CD14-positive monocyte (primary cell): Measurements from ENCODE around the gene LEMD1. TPM values are rescaled to one million over a fixed set of nuclear protein-coding genes. Genes with fewer than 3 reads are reported as not detected.

Experiments
- DNase-seq, 3 donors: peaks; one replicate each; pipeline ENCODE4 v3.0.0-alpha.2; 2011 to 2022
- H2AFZ ChIP-seq: 2 replicates; pipeline ENCODE4 v1.6.0; 2012; ENCODE audit warnings: mild to moderate bottlenecking, low read depth, low read length, inconsistent platforms; ENCODE audit not compliant: insufficient read depth, poor library complexity, severe bottlenecking
- H3K27ac ChIP-seq, 2 donors: 1 replicate in 1 of 2; 2 replicates in 1 of 2; pipeline ENCODE4 v1.5.1; 2012 to 2013; ENCODE audit warnings: low read length in 2 of 2, control low read depth in 1 of 2, inconsistent platforms in 1 of 2, low read depth in 1 of 2, mild to moderate bottlenecking in 1 of 2
- H3K27me3 ChIP-seq, 2 donors: one replicate each; pipeline versions ENCODE4 v1.6.0 to v1.6.1; 2011 to 2013; ENCODE audit warnings: low read length in 2 of 2; ENCODE audit not compliant: control insufficient read depth in 2 of 2, insufficient read depth in 2 of 2
- H3K36me3 ChIP-seq, 2 donors: replicated peaks in 1 of 2; 1 replicate in 1 of 2; 2 replicates in 1 of 2; pipeline versions ENCODE4 v1.5.1 to v1.6.1; 2012 to 2013; ENCODE audit warnings: low read length in 2 of 2, control low read depth in 1 of 2, inconsistent platforms in 1 of 2, mild to moderate bottlenecking in 1 of 2; ENCODE audit not compliant: insufficient read depth in 2 of 2, control insufficient read depth in 1 of 2
- H3K4me1 ChIP-seq, 2 donors: 1 replicate in 1 of 2; 2 replicates in 1 of 2; pipeline versions ENCODE4 v1.5.1 to v1.6.1; 2012 to 2013; ENCODE audit warnings: low read length in 2 of 2, control low read depth in 1 of 2, inconsistent platforms in 1 of 2, mild to moderate bottlenecking in 1 of 2, moderate library complexity in 1 of 2; ENCODE audit not compliant: insufficient read depth in 2 of 2, control insufficient read depth in 1 of 2
- H3K4me2 ChIP-seq: replicated peaks from 2 replicates; pipeline ENCODE3; 2012; ENCODE audit warnings: low read length, moderate library complexity, mild to moderate bottlenecking; ENCODE audit not compliant: poor library complexity, severe bottlenecking; ENCODE audit errors: extremely low read depth
- H3K4me3 ChIP-seq, 3 experiments: fragments of 200-600 bp in 1 of 3; sonication (generic) in 1 of 3; replicated peaks in 1 of 3; 1 replicate in 2 of 3; 2 replicates in 1 of 3; pipeline ENCODE4 v1.5.1; 2011 to 2013; ENCODE audit warnings: low read length in 3 of 3, mild to moderate bottlenecking in 3 of 3, control low read depth in 2 of 3, low read depth in 2 of 3, inconsistent platforms in 1 of 3, moderate library complexity in 1 of 3
- H3K79me2 ChIP-seq: 2 replicates; pipeline ENCODE4 v1.6.0; 2012; ENCODE audit warnings: mild to moderate bottlenecking, control low read depth, inconsistent platforms, low read length, moderate library complexity; ENCODE audit not compliant: insufficient read depth
- H3K9ac ChIP-seq: 2 replicates; pipeline ENCODE4 v1.6.0; 2017; ENCODE audit warnings: low read length, mild to moderate bottlenecking; ENCODE audit not compliant: insufficient read depth, poor library complexity, severe bottlenecking
- H3K9me3 ChIP-seq, 2 donors: replicated peaks in 1 of 2; 1 replicate in 1 of 2; 2 replicates in 1 of 2; pipeline versions ENCODE4 v1.5.1 to v1.6.1; 2012 to 2013; ENCODE audit warnings: low read length in 2 of 2, control low read depth in 1 of 2; ENCODE audit not compliant: control insufficient read depth in 1 of 2, insufficient read depth in 1 of 2
- H4K20me1 ChIP-seq: 2 replicates; pipeline ENCODE4 v1.6.0; 2012; ENCODE audit warnings: mild to moderate bottlenecking, low read length, control low read depth, moderate library complexity; ENCODE audit not compliant: insufficient read depth
- H3K27ac Mint-ChIP-seq, 7 donors: one replicate each; pipeline ENCODE4 v1.8.0; 2020; ENCODE audit warnings: mild to moderate bottlenecking in 7 of 7, mixed read lengths in 7 of 7, moderate library complexity in 6 of 7, inconsistent platforms in 2 of 7
- H3K27me3 Mint-ChIP-seq, 3 donors: one replicate each; pipeline ENCODE4 v1.8.0; 2021 to 2022; ENCODE audit warnings: low read depth in 3 of 3, mild to moderate bottlenecking in 3 of 3, mixed read lengths in 3 of 3, moderate library complexity in 3 of 3, inconsistent platforms in 1 of 3
- H3K36me3 Mint-ChIP-seq, 2 donors: one replicate each; pipeline ENCODE4 v1.8.0; 2020; ENCODE audit warnings: mixed read lengths in 2 of 2, inconsistent platforms in 1 of 2, mild to moderate bottlenecking in 1 of 2
- H3K4me1 Mint-ChIP-seq: one replicate; pipeline ENCODE4 v1.8.0; 2020; ENCODE audit warnings: mild to moderate bottlenecking, mixed read lengths
- H3K4me3 Mint-ChIP-seq, 2 donors: one replicate each; pipeline ENCODE4 v1.8.0; 2020; ENCODE audit warnings: mild to moderate bottlenecking in 2 of 2, mixed read lengths in 2 of 2, moderate library complexity in 1 of 2
- H3K9me3 Mint-ChIP-seq, 7 donors: one replicate each; pipeline ENCODE4 v1.8.0; 2020 to 2022; ENCODE audit warnings: mixed read lengths in 7 of 7, mild to moderate bottlenecking in 6 of 7, moderate library complexity in 6 of 7, inconsistent platforms in 2 of 7
- CTCF ChIP-seq: fragments of 200-600 bp; IDR thresholded peaks from one replicate; pipeline ENCODE4 v1.8.0; 2022; ENCODE audit warnings: antibody characterized with exemption, mild to moderate bottlenecking
- WGBS: methylation state at CpG from one replicate; pipeline ENCODE4 v1.1.5; 2013; ENCODE audit warnings: missing lambda C conversion rate; ENCODE audit not compliant: insufficient coverage; 5-methylcytosine and 5-hydroxymethylcytosine counted together
- intact Hi-C, 2 donors: fragments of 100-400 bp; cut with micrococcal nuclease; formaldehyde crosslinking; loops; one replicate each; pipeline versions ENCODE4 v1.15.0 to v1.15.1; 2023
- polyA plus RNA-seq, 3 donors: library from polyadenylated mRNA; depleted of rRNA in 1 of 3; unstranded in 2 of 3; stranded (reverse) in 1 of 3; fragments of 300-500 nt in 2 of 3; fragments of >200 nt in 1 of 3; fragmentation: Illumina TruSeq in 2 of 3; gene quantifications; 1 replicate in 2 of 3; 2 replicates in 1 of 3; pipeline ENCODE4 v1.2.3, GENCODE V29; 2012 to 2021

LEMD1 gene
- polyA plus RNA-seq, 3 donors: not detected

DNA sequence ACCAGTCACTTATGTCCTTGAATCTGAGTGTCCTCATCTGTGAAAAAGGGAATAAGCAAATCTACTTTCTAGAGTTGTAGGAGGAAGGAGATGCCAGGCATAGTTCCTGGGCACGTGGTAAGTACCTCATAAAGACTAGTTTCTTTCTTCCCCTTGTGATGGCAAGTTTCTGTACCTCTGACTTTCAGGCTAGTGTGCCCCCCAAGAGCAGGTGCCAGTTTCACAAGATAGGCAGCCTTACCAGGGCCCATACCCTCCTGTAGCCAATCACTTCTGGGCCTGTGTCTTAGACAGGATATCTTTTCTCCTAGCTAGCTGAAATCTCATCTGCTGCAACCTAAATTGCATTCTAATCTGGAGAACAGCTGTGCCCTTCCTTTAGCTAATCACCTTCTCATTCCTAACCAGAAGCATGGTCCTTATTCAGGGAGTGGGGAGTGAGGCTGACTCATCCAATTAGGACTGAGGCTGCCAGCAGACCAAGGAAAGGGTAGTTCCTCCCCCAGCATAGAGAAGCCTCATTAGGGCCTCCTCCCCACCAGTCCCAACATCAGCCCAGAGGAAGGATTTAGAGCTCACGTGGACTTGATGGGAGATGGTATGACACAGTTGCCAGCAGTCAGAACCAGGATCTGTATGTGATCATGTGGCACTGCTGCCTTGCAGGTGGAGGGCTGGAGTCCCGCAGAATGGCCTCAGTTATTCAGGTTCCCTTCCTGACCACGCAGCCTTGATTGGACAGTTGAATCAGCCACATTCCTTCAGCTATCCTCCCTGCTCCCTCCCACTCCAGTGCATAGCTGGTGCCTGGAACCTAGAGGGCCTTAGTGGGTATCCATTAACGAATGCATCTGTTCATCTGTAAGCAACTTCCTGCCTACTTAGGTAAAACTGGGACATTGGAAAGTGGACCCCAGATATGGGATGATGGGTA, 73.0 kb downstream of the LEMD1 start:
- Histone ChIP-seq H3K27me3 (peaks cover 26 to 34% of the 10 kb centered on the region in 2 donors), H3K9ac (no peak overlapping the region), H3K79me2 (no peaks in the 10 kb centered on the region), H3K4me3 (no peak overlapping the region), H2AFZ (no peak overlapping the region), H3K4me1 (peaks cover 6 to 9% of the 10 kb centered on the region in 2 donors), H3K4me2 (no peak overlapping the region), H4K20me1 (no peaks in the 10 kb centered on the region), H3K27ac (no peak overlapping the region), H3K9me3 (peaks cover 0 to 6% of the 10 kb centered on the region in 2 donors), H3K36me3 (no peaks in the 10 kb centered on the region)
- Mint-ChIP-seq H3K27me3 (peaks cover 31 to 46% (median 32%) of the 10 kb centered on the region in 3 donors), H3K4me3 (no peak overlapping the region), H3K4me1 (peaks cover 19% of the 10 kb centered on the region), H3K36me3 (peaks cover 0 to 4% of the 10 kb centered on the region in 2 donors), H3K27ac (peak overlapping the region in 1 of 7 donors; percentile 46), H3K9me3 (peaks cover 0 to 6% (median 2%) of the 10 kb centered on the region in 7 donors)
- no peak for TF ChIP-seq CTCF
- intact Hi-C loops: no loop called here
- 69% methylated on average over 4 of the region's 5 CpGs for WGBS
- DNase-seq: no peak

DNA sequence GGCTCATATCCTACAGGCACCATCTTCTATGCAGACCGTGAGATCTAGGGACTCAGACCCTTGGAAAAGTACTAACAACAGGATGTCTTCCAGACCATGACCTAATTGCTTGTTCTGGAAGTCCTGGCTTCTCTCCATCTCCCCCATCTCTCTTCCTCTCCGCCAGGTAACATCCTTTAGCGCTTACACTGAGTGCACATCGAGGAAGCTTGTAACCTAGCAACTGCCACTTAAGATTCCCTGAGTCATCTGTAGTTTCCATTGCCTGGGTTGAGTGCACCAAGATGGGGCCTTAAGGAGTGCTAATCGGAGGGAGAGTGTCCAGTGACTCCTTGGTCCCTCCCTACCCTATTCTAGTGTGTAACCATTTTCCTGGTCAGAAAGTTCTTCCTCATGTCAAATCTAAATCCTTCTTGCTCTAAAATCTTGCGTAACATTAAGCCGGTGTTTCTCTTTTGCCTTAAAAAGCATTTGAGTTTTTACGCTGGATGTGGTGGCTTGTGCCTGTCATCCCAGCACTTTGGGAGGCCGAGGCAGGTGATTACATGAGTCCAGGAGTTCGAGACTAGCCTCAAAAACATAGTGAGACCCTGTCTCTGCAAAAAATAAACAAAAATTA, 74.8 kb downstream of the LEMD1 start:
- intact Hi-C loops: no loop called here
- Mint-ChIP-seq H3K27ac (no peak overlapping the region), H3K9me3 (peaks cover 0 to 12% (median 5%) of the 10 kb centered on the region in 7 donors), H3K4me1 (peaks cover 23% of the 10 kb centered on the region), H3K27me3 (peaks cover 44 to 63% (median 48%) of the 10 kb centered on the region in 3 donors), H3K36me3 (peaks cover 3 to 7% of the 10 kb centered on the region in 2 donors), H3K4me3 (peak overlapping the region in 1 of 2 donors; percentile 23)
- H3K9me3 ChIP-seq: peaks cover 0 to 6% of the 10 kb centered on the region in 2 donors
- no peaks in the 10 kb centered on the region for H3K36me3 ChIP-seq
- peaks cover 43 to 50% of the 10 kb centered on the region in 2 donors for H3K27me3 ChIP-seq
- 73% methylated on average over 3 of the region's 10 CpGs for WGBS
- no peak overlapping the region for H3K27ac ChIP-seq
- no peak for DNase-seq
- no peak overlapping the region for H3K9ac ChIP-seq
- H2AFZ ChIP-seq: no peak overlapping the region
- no peak overlapping the region for H3K4me3 ChIP-seq
- no peak for TF ChIP-seq CTCF
- no peak overlapping the region for H3K4me2 ChIP-seq
- H4K20me1 ChIP-seq: no peaks in the 10 kb centered on the region
- peaks cover 9 to 16% of the 10 kb centered on the region in 2 donors for H3K4me1 ChIP-seq
- H3K79me2 ChIP-seq: no peaks in the 10 kb centered on the region
